HG03521 (cell line): ENCODE measurements around the gene SLC8A1.

ENCODE experiments used
- ATAC-seq: cut with Tn5 transposase; IDR thresholded peaks from one replicate; pipeline ENCODE4 v1.9.1; 2021; ENCODE audit warnings: mild to moderate bottlenecking, moderate library complexity; ENCODE audit not compliant: unreplicated experiment

SLC8A1 gene

GRCh38 chr2:40204268-40204667, 247.6 kb downstream of the SLC8A1 start:
- no peak for ATAC-seq

GRCh38 chr2:40202798-40203400, 249.0 kb downstream of the SLC8A1 start:
- ATAC-seq, result no peak

- no peak for ATAC-seq
Measured at GRCh38 chr2:40201425-40201824, 250.5 kb downstream of the SLC8A1 start.

- no peak for ATAC-seq
Measured at GRCh38 chr2:40200366-40200915, 251.4 kb downstream of the SLC8A1 start.

- ATAC-seq, result no peak
Measured at GRCh38 chr2:40199771-40200170, 252.1 kb downstream of the SLC8A1 start.

GRCh38 chr2:40197121-40197520, 254.8 kb downstream of the SLC8A1 start:
- ATAC-seq, result no peak

- no peak for ATAC-seq
Measured at GRCh38 chr2:40193670-40194026, 258.2 kb downstream of the SLC8A1 start.

GRCh38 chr2:40192864-40193669, 258.8 kb downstream of the SLC8A1 start:
- no peak for ATAC-seq

GRCh38 chr2:40190457-40190856, 261.4 kb downstream of the SLC8A1 start:
- ATAC-seq, result no peak

- ATAC-seq, result no peak
Measured at GRCh38 chr2:40189881-40190280, 262.0 kb downstream of the SLC8A1 start.

- ATAC-seq, result no peak
Measured at GRCh38 chr2:40187054-40187453, 264.8 kb downstream of the SLC8A1 start.

GRCh38 chr2:40184551-40184950, 267.3 kb downstream of the SLC8A1 start:
- no peak for ATAC-seq

- ATAC-seq, result no peak
Measured at GRCh38 chr2:40181855-40182254, 270.0 kb downstream of the SLC8A1 start.

GRCh38 chr2:40179801-40180200, 272.1 kb downstream of the SLC8A1 start:
- ATAC-seq, result no peak

- peak; percentile 78 for ATAC-seq
Measured at GRCh38 chr2:40178971-40179370, 272.9 kb downstream of the SLC8A1 start.

GRCh38 chr2:40178171-40178778, 273.6 kb downstream of the SLC8A1 start:
- ATAC-seq, result no peak

GRCh38 chr2:40177366-40177765, 274.5 kb downstream of the SLC8A1 start:
- no peak for ATAC-seq

GRCh38 chr2:40173276-40173675, 278.6 kb downstream of the SLC8A1 start:
- no peak for ATAC-seq

- ATAC-seq, result no peak
Measured at GRCh38 chr2:40169856-40170255, 282.0 kb downstream of the SLC8A1 start.

GRCh38 chr2:40169430-40169829, 282.5 kb downstream of the SLC8A1 start:
- no peak for ATAC-seq

GRCh38 chr2:40168546-40168945, 283.3 kb downstream of the SLC8A1 start:
- ATAC-seq, result no peak

- no peak for ATAC-seq
Measured at GRCh38 chr2:40168032-40168431, 283.9 kb downstream of the SLC8A1 start.
